ENCODE results near the gene MBD6.

Gene MBD6

DNA sequence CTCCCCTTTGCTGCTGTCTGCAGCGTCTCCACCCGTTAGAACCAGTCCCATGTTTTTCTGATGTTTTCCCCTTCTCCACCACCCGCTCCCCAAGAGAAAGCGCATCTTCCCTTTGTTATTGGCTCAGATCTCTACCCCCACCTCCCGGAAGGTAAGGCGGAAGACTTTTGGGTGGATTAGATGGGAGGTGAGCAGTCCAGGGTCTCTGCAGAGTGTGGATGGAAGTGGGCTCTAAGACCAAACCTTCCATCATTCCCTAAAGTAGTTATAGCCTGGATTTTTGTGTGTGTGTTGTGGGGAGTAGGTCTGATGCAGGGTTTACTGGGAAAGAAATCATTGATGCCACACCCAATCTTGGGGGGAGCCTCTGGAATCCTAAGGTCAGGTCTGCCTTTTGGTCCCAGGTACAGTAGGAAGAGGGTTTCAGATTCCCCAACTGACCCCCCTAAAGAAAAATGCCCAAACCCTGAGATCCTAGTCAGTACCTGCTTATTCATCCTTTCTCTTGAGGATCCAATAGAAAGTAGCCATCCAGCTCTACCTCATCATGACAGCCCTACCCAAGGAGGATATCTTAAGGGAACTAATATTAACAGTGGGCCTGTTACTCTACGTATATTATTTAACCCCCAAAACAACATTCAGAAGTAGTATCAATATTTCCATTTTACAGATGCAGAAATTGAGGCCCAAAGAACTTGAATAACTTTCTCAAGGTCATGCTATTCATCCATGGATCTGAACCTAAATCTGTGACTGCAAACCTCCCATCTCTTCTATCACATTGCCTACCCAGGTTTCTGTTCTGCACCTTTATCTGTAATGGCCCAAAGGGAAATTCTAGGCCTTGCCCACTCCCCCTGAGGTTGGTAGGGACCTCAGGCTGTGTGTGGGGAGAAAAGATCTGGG lies 28.3 kb downstream of the MBD6 start:
- TF ChIP-seq EZH2phosphoT487 (IDR thresholded peaks at IDR 0.05; ENCODE audit: low read length): no peak
- no peak for TF ChIP-seq EZH2 (optimal IDR thresholded peaks at IDR 0.05; ENCODE audit: low read depth, low read length)
- TF ChIP-seq, protein P1, sequence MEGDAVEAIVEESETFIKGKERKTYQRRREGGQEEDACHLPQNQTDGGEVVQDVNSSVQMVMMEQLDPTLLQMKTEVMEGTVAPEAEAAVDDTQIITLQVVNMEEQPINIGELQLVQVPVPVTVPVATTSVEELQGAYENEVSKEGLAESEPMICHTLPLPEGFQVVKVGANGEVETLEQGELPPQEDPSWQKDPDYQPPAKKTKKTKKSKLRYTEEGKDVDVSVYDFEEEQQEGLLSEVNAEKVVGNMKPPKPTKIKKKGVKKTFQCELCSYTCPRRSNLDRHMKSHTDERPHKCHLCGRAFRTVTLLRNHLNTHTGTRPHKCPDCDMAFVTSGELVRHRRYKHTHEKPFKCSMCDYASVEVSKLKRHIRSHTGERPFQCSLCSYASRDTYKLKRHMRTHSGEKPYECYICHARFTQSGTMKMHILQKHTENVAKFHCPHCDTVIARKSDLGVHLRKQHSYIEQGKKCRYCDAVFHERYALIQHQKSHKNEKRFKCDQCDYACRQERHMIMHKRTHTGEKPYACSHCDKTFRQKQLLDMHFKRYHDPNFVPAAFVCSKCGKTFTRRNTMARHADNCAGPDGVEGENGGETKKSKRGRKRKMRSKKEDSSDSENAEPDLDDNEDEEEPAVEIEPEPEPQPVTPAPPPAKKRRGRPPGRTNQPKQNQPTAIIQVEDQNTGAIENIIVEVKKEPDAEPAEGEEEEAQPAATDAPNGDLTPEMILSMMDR (IDR thresholded peaks at IDR 0.05; ENCODE audit: low read length): no peak
- Histone ChIP-seq H3K79me2 (ENCODE audit: low read length) (peaks cover 11% of the 10 kb centered on the region), H3K4me1 (ENCODE audit: low read length) (peaks cover 3% of the 10 kb centered on the region; the same call in 1 of the 2 replicates), H3K9me2 (replicated peaks; ENCODE audit: insufficient read depth, low read length) (no peaks in the 10 kb centered on the region), H4K20me1 (ENCODE audit: insufficient read depth, low read length) (no peaks in the 10 kb centered on the region), H3K36me3 (replicated peaks; ENCODE audit: insufficient read depth, low read length) (no peaks in the 10 kb centered on the region), H3K4me3 (ENCODE audit: low read length) (no peak overlapping the region), H2AFZ (ENCODE audit: low read length) (no peak overlapping the region), H3K27me3 (replicated peaks; ENCODE audit: insufficient read depth, low read length) (peaks cover 25% of the 10 kb centered on the region), H3K4me2 (ENCODE audit: low read depth, low read length) (no peak overlapping the region), H3F3A (ENCODE audit: insufficient read depth, low read length) (no peaks in the 10 kb centered on the region), H3K9me3 (replicated peaks; ENCODE audit: insufficient read depth, low read length) (no peaks in the 10 kb centered on the region), H3K27ac (ENCODE audit: low read length) (no peak overlapping the region), H3K9ac (ENCODE audit: low read length) (no peak overlapping the region)
- DNase-seq: no peak

DNA sequence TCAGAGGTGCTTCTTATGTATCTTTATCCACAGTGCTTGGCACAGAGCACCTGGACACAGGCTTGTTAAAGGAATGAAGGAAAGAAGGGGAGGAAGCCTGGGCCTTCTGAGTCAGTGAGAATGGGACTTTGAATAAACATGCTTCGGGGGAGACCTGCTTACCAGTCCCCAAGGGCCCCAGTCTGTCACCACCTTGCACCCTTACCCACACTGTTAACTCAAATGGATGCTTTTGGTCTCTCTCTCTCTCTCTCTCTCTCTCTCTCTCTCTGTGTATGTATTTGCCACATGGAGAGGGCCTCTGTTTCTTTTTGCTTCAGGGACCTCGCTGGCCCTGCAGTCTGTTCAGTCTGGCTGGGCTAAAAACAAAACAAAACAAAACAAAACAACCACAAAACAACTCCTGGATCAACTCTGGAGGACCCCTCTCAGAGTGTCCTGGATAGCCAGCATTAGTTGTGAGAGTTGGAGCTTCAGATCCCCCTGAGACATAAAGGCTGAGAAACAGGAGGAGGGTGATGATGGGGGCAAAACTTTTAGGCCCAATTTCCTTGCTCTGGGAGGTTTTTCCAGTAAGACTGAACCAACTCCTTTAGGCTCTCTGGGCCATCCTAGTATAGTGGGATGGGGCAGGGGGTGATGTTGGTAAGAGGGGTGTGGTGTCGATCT lies 29.1 kb downstream of the MBD6 start:
- DNase-seq: no peak
- H3K4me3 ChIP-seq (ENCODE audit: low read length): no peak overlapping the region
- H3K27ac ChIP-seq (ENCODE audit: low read length): no peak overlapping the region
- H3K27me3 ChIP-seq (replicated peaks; ENCODE audit: insufficient read depth, low read length): peaks cover 25% of the 10 kb centered on the region
- no peak overlapping the region for H3K4me2 ChIP-seq (ENCODE audit: low read depth, low read length)
- no peak for TF ChIP-seq EZH2 (optimal IDR thresholded peaks at IDR 0.05; ENCODE audit: low read depth, low read length)
- TF ChIP-seq, protein P1 (IDR thresholded peaks at IDR 0.05; ENCODE audit: low read length): no peak
- no peak for TF ChIP-seq EZH2phosphoT487 (IDR thresholded peaks at IDR 0.05; ENCODE audit: low read length)
- H3K79me2 ChIP-seq (ENCODE audit: low read length): peaks cover 2% of the 10 kb centered on the region
- H3K9me2 ChIP-seq (replicated peaks; ENCODE audit: insufficient read depth, low read length): no peaks in the 10 kb centered on the region
- no peaks in the 10 kb centered on the region for H3F3A ChIP-seq (ENCODE audit: insufficient read depth, low read length)
- H3K9me3 ChIP-seq (replicated peaks; ENCODE audit: insufficient read depth, low read length): no peaks in the 10 kb centered on the region
- no peak overlapping the region for H2AFZ ChIP-seq (ENCODE audit: low read length)
- H3K36me3 ChIP-seq (replicated peaks; ENCODE audit: insufficient read depth, low read length): no peaks in the 10 kb centered on the region
- no peaks in the 10 kb centered on the region; the same call in 1 of the 2 replicates for H3K4me1 ChIP-seq (ENCODE audit: low read length)
- no peak overlapping the region for H3K9ac ChIP-seq (ENCODE audit: low read length)
- no peaks in the 10 kb centered on the region for H4K20me1 ChIP-seq (ENCODE audit: insufficient read depth, low read length)

DNA sequence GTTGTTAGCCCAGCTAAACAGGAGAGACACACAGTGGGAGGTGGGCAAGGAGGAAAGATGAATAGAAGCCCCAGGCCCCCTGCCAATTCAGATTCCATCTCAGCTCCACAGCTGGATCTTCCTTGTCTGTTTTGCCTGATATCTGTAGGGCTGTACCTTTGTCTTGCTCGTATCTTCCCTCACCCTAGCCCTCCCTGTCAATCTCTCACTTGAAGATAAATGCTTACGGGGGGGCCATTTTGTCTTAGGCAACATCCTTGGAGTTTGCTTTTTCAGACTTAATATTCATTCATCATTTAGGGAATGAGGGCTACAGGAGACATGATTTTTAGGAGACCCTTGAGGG lies 29.7 kb downstream of the MBD6 start:
- peaks cover 25% of the 10 kb centered on the region for H3K27me3 ChIP-seq (replicated peaks; ENCODE audit: insufficient read depth, low read length)
- H3K4me2 ChIP-seq (ENCODE audit: low read depth, low read length): no peak overlapping the region
- H3K9me3 ChIP-seq (replicated peaks; ENCODE audit: insufficient read depth, low read length): no peaks in the 10 kb centered on the region
- TF ChIP-seq, protein P1 (IDR thresholded peaks at IDR 0.05; ENCODE audit: low read length): no peak
- TF ChIP-seq EZH2 (optimal IDR thresholded peaks at IDR 0.05; ENCODE audit: low read depth, low read length): no peak
- no peak for TF ChIP-seq EZH2phosphoT487 (IDR thresholded peaks at IDR 0.05; ENCODE audit: low read length)
- no peak for DNase-seq
- H3K4me3 ChIP-seq (ENCODE audit: low read length): no peak overlapping the region
- no peak overlapping the region for H2AFZ ChIP-seq (ENCODE audit: low read length)
- no peaks in the 10 kb centered on the region for H4K20me1 ChIP-seq (ENCODE audit: insufficient read depth, low read length)
- H3K36me3 ChIP-seq (replicated peaks; ENCODE audit: insufficient read depth, low read length): no peaks in the 10 kb centered on the region
- H3K9me2 ChIP-seq (replicated peaks; ENCODE audit: insufficient read depth, low read length): no peaks in the 10 kb centered on the region
- no peaks in the 10 kb centered on the region; the same call in 1 of the 2 replicates for H3K4me1 ChIP-seq (ENCODE audit: low read length)
- no peak overlapping the region for H3K9ac ChIP-seq (ENCODE audit: low read length)
- H3K79me2 ChIP-seq (ENCODE audit: low read length): no peaks in the 10 kb centered on the region
- no peak overlapping the region for H3K27ac ChIP-seq (ENCODE audit: low read length)
- no peaks in the 10 kb centered on the region for H3F3A ChIP-seq (ENCODE audit: insufficient read depth, low read length)

Measured in MM.1S (cell line).